Measurements from ENCODE around the gene KRTAP25-1. TPM values are rescaled to one million over a fixed set of nuclear protein-coding genes. Genes with fewer than 3 reads are reported as not detected.

Gene KRTAP25-1
- total RNA-seq, 1 donor, result not detected

DNA sequence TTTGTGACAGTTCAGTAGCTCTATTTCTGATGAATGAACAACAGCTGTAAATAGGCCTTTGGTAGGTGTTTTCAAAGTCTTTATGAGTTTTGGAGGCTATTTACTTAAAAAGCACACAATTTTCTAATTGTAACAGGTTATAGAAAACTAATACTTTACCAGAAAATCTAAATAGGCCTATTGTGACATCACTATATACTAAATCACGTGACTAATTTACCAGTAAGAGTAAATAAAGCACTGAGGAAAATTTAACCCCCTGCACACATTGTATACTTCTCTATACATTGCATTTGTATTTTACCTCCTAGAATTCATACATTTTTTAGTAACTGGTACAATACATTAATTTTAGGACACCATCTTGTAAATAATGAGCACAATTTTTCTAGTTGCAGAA, 15.8 kb upstream of the KRTAP25-1 start:
- H3K27me3 ChIP-seq (ENCODE audit: insufficient read depth, low read length), result no peaks in the 10 kb centered on the region
- no peaks in the 10 kb centered on the region for H3K4me1 ChIP-seq (ENCODE audit: insufficient read depth, low read length)
- TF ChIP-seq, protein P1, sequence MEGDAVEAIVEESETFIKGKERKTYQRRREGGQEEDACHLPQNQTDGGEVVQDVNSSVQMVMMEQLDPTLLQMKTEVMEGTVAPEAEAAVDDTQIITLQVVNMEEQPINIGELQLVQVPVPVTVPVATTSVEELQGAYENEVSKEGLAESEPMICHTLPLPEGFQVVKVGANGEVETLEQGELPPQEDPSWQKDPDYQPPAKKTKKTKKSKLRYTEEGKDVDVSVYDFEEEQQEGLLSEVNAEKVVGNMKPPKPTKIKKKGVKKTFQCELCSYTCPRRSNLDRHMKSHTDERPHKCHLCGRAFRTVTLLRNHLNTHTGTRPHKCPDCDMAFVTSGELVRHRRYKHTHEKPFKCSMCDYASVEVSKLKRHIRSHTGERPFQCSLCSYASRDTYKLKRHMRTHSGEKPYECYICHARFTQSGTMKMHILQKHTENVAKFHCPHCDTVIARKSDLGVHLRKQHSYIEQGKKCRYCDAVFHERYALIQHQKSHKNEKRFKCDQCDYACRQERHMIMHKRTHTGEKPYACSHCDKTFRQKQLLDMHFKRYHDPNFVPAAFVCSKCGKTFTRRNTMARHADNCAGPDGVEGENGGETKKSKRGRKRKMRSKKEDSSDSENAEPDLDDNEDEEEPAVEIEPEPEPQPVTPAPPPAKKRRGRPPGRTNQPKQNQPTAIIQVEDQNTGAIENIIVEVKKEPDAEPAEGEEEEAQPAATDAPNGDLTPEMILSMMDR (IDR thresholded peaks at IDR 0.05; ENCODE audit: extremely low read depth, low read depth, low read length), result no peak
- H3K79me2 ChIP-seq (ENCODE audit: insufficient read depth, low read length), result no peaks in the 10 kb centered on the region
- no peak overlapping the region for H3K4me3 ChIP-seq (ENCODE audit: insufficient read depth, low read length)
- no peak overlapping the region for H3K4me2 ChIP-seq (ENCODE audit: insufficient read depth, low read length)
- H4K20me1 ChIP-seq (ENCODE audit: insufficient read depth, low read length), result no peaks in the 10 kb centered on the region
- no peak for DNase-seq (ENCODE audit: insufficient read length, low spot score, missing footprints)
- no peak overlapping the region for H3K27ac ChIP-seq (ENCODE audit: low read depth, low read length)
- H2AFZ ChIP-seq (ENCODE audit: low read length), result no peak overlapping the region
- H3K36me3 ChIP-seq (ENCODE audit: insufficient read depth, low read length), result no peaks in the 10 kb centered on the region
- no peaks in the 10 kb centered on the region for H3K9me3 ChIP-seq (ENCODE audit: low read depth, low read length)

DNA sequence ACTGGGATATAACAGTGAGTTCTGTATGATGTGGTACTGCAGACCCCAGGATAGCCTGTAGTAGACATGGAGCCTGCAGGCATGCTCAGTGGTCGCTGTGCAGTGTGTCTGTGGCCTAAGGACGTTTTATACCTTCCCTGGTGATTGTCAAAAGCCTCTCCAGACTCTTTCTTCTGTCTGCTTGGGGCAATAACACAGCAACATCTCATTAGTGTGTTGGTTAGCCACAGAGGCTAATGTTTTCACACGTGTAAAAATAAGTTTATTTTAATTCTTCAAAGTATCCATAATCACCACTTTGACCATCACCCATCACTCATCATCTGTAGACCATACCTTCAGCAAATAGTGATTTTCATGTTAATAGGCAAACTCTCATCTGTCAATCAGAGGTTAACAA, 6.5 kb downstream of the KRTAP25-1 start, which contains the start of gene KRTAP24-1:
Gene KRTAP24-1, minus strand, starts transcription at position 101 of the 400 bp plus-strand sequence. Its CDS starts 18 bp downstream, at position 83.
- Histone ChIP-seq H3K4me3 (ENCODE audit: insufficient read depth, low read length) (no peak within 1 kb of the TSS), H3K27me3 (ENCODE audit: insufficient read depth, low read length) (no peaks in the 10 kb centered on the region), H3K79me2 (ENCODE audit: insufficient read depth, low read length) (no peaks in the 10 kb centered on the region), H3K9me3 (ENCODE audit: low read depth, low read length) (peaks cover 4% of the 10 kb centered on the region), H3K4me1 (ENCODE audit: insufficient read depth, low read length) (no peaks in the 10 kb centered on the region), H3K36me3 (ENCODE audit: insufficient read depth, low read length) (no peaks in the 10 kb centered on the region), H3K4me2 (ENCODE audit: insufficient read depth, low read length) (no peak within 1 kb of the TSS), H3K27ac (ENCODE audit: low read depth, low read length) (no peak within 1 kb of the TSS), H2AFZ (ENCODE audit: low read length) (no peak within 1 kb of the TSS), H4K20me1 (ENCODE audit: insufficient read depth, low read length) (no peaks in the 10 kb centered on the region)
- DNase-seq (ENCODE audit: insufficient read length, low spot score, missing footprints), result no peak
- TF ChIP-seq, protein P1 (IDR thresholded peaks at IDR 0.05; ENCODE audit: extremely low read depth, low read depth, low read length), result no peak

DNA sequence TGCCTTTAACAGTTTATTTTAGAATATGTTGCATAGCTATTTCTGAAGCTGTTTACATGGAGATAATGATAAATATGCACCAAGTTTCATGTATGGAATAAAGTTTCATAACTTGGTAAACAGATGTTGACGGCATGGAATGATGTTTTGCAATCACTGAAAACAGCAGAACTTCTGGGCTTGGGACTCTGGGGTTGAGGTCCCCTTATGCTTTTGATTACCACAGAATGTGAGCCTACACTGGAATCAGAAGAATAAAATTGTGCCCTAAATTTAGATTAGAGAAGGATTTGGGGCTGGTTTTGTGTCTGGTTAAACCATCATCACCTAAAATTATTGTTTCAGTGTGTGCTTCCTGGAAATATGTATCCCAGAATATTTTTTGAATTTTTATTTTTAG, 17.7 kb downstream of the KRTAP25-1 start:
- Histone ChIP-seq H3K36me3 (ENCODE audit: insufficient read depth, low read length) (no peaks in the 10 kb centered on the region), H3K4me1 (ENCODE audit: insufficient read depth, low read length) (no peaks in the 10 kb centered on the region), H3K79me2 (ENCODE audit: insufficient read depth, low read length) (no peaks in the 10 kb centered on the region), H4K20me1 (ENCODE audit: insufficient read depth, low read length) (no peaks in the 10 kb centered on the region), H2AFZ (ENCODE audit: low read length) (no peak overlapping the region), H3K4me3 (ENCODE audit: insufficient read depth, low read length) (no peak overlapping the region), H3K27me3 (ENCODE audit: insufficient read depth, low read length) (no peaks in the 10 kb centered on the region), H3K27ac (ENCODE audit: low read depth, low read length) (no peak overlapping the region), H3K9me3 (ENCODE audit: low read depth, low read length) (no peaks in the 10 kb centered on the region), H3K4me2 (ENCODE audit: insufficient read depth, low read length) (no peak overlapping the region)
- TF ChIP-seq, protein P1 (IDR thresholded peaks at IDR 0.05; ENCODE audit: extremely low read depth, low read depth, low read length), result no peak
- no peak for DNase-seq (ENCODE audit: insufficient read length, low spot score, missing footprints)

DNA sequence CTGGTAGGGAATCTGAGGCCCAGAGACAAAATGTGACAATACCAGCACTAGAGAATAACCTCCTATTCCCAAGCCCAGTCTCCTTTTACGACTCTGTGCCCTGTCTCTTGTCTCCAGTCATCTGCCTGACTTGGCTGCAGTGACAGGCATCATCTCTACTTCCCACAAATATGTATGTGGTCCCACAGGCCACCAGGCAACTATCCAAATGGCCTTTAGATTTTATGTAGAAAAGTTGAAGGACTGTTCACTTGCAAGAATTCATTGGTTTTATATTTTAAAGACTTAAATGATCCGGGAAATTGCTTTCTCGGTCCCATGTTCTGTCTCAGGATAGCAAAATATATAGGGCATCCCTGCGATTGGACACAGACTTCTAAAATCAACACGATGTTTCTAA, 18.2 kb downstream of the KRTAP25-1 start:
- Histone ChIP-seq H3K27ac (ENCODE audit: low read depth, low read length) (no peak overlapping the region), H3K79me2 (ENCODE audit: insufficient read depth, low read length) (no peaks in the 10 kb centered on the region), H3K4me1 (ENCODE audit: insufficient read depth, low read length) (no peaks in the 10 kb centered on the region), H3K4me3 (ENCODE audit: insufficient read depth, low read length) (no peak overlapping the region), H3K9me3 (ENCODE audit: low read depth, low read length) (no peaks in the 10 kb centered on the region), H2AFZ (ENCODE audit: low read length) (no peak overlapping the region), H3K36me3 (ENCODE audit: insufficient read depth, low read length) (no peaks in the 10 kb centered on the region), H4K20me1 (ENCODE audit: insufficient read depth, low read length) (no peaks in the 10 kb centered on the region), H3K4me2 (ENCODE audit: insufficient read depth, low read length) (no peak overlapping the region), H3K27me3 (ENCODE audit: insufficient read depth, low read length) (no peaks in the 10 kb centered on the region)
- DNase-seq (ENCODE audit: insufficient read length, low spot score, missing footprints), result no peak
- TF ChIP-seq, protein P1 (IDR thresholded peaks at IDR 0.05; ENCODE audit: extremely low read depth, low read depth, low read length), result no peak

All from osteoblast (primary cell).